Tibial artery (tissue), 4 donors: ENCODE measurements around the gene ADCYAP1.

ENCODE experiments used
- DNase-seq, 2 donors: peaks; one replicate each; pipeline ENCODE4 v3.0.0-alpha.2; 2019
- H3K27ac ChIP-seq, 2 donors: fragments of 200-600 bp; sonication (generic) in 1 of 2; 1 replicate in 1 of 2; 2 replicates in 1 of 2; pipeline ENCODE4 v1.5.1; 2018 to 2019; ENCODE audit warnings: mild to moderate bottlenecking in 1 of 2
- H3K27me3 ChIP-seq, 2 donors: fragments of 200-600 bp; sonication (generic) in 1 of 2; one replicate each; pipeline versions ENCODE4 v1.5.1 to v1.6.0; 2016 to 2019
- H3K36me3 ChIP-seq, 3 donors: fragments of 200-600 bp; sonication (generic) in 2 of 3; one replicate each; pipeline ENCODE4 v1.5.1; 2016 to 2019; ENCODE audit warnings: mild to moderate bottlenecking in 2 of 3
- H3K4me1 ChIP-seq, 4 donors: fragments of 200-600 bp; sonication (generic) in 2 of 4; 1 replicate in 3 of 4; 2 replicates in 1 of 4; pipeline ENCODE4 v1.5.1; 2016 to 2019
- H3K4me3 ChIP-seq, 2 donors: fragments of 200-600 bp; sonication (generic) in 1 of 2; 1 replicate in 1 of 2; 2 replicates in 1 of 2; pipeline ENCODE4 v1.5.1; 2018 to 2019; ENCODE audit warnings: mild to moderate bottlenecking in 2 of 2
- H3K9me3 ChIP-seq, 3 donors: fragments of 200-600 bp; sonication (generic) in 1 of 3; one replicate each; pipeline ENCODE4 v1.5.1; 2016 to 2019
- CTCF ChIP-seq, 2 experiments: fragments of 200-600 bp in 1 of 2; fragments of 450-650 bp in 1 of 2; IDR thresholded peaks; one replicate each; pipeline ENCODE4 v1.5.1; 2017 to 2019; ENCODE audit warnings: antibody characterized with exemption in 2 of 2, mild to moderate bottlenecking in 1 of 2, moderate library complexity in 1 of 2
- intact Hi-C: fragments of 100-400 bp; cut with DNase I; formaldehyde crosslinking; loops from one replicate; pipeline ENCODE4 v1.15.0; 2023; ENCODE audit warnings: low total_unique reads

Gene ADCYAP1

GRCh38 chr18:907115-907884 lies 2.6 kb downstream of the ADCYAP1 start:
- intact Hi-C loops = no loop called here
- no peak for TF ChIP-seq CTCF (IDR thresholded peaks at IDR 0.05)
- Histone ChIP-seq H3K9me3 (no peaks in the 10 kb centered on the region), H3K36me3 (no peaks in the 10 kb centered on the region), H3K4me3 (peak overlapping the region; percentile 40 to 56), H3K27ac (no peak overlapping the region), H3K4me1 (peaks cover 0 to 52% (median 44%) of the 10 kb centered on the region in 4 donors), H3K27me3 (peaks cover 8 to 87% of the 10 kb centered on the region in 2 donors)
- no peak for DNase-seq

- no peak for DNase-seq
- TF ChIP-seq CTCF (IDR thresholded peaks at IDR 0.05) = no peak
- Histone ChIP-seq H3K4me3 (peak overlapping the region; percentile 40 to 56), H3K4me1 (peaks cover 0 to 52% (median 44%) of the 10 kb centered on the region in 4 donors), H3K27ac (no peak overlapping the region), H3K36me3 (no peaks in the 10 kb centered on the region), H3K27me3 (peaks cover 8 to 79% of the 10 kb centered on the region in 2 donors), H3K9me3 (no peaks in the 10 kb centered on the region)
- intact Hi-C loops = no loop called here
These were observed 3.5 kb downstream of the ADCYAP1 start for GRCh38 chr18:907885-908757.

- DNase-seq = no peak
- Histone ChIP-seq H3K9me3 (no peaks in the 10 kb centered on the region), H3K4me1 (peaks cover 0 to 52% (median 44%) of the 10 kb centered on the region in 4 donors), H3K27me3 (peaks cover 8 to 70% of the 10 kb centered on the region in 2 donors), H3K4me3 (peak overlapping the region; percentile 40 to 56), H3K27ac (no peak overlapping the region), H3K36me3 (no peaks in the 10 kb centered on the region)
- TF ChIP-seq CTCF (IDR thresholded peaks at IDR 0.05) = no peak
- intact Hi-C loops = no loop called here
These were observed 4.4 kb downstream of the ADCYAP1 start for GRCh38 chr18:908758-909724.

GRCh38 chr18:910247-910646 lies 5.6 kb downstream of the ADCYAP1 start:
- H3K36me3 ChIP-seq = no peaks in the 10 kb centered on the region
- peaks cover 0 to 43% (median 40%) of the 10 kb centered on the region in 4 donors for H3K4me1 ChIP-seq
- peaks cover 8 to 58% of the 10 kb centered on the region in 2 donors for H3K27me3 ChIP-seq
- DNase-seq = no peak
- no peaks in the 10 kb centered on the region for H3K9me3 ChIP-seq
- H3K27ac ChIP-seq = no peak overlapping the region
- TF ChIP-seq CTCF (IDR thresholded peaks at IDR 0.05) = no peak
- H3K4me3 ChIP-seq = no peak overlapping the region
- intact Hi-C loops = no loop called here

- no peak overlapping the region for H3K4me3 ChIP-seq
- H3K36me3 ChIP-seq = no peaks in the 10 kb centered on the region
- no peak overlapping the region for H3K27ac ChIP-seq
- DNase-seq = no peak
- peaks cover 8 to 50% of the 10 kb centered on the region in 2 donors for H3K27me3 ChIP-seq
- H3K4me1 ChIP-seq = peaks cover 0 to 35% (median 33%) of the 10 kb centered on the region in 4 donors
- no peak for TF ChIP-seq CTCF (IDR thresholded peaks at IDR 0.05)
- intact Hi-C loops = no loop called here
- H3K9me3 ChIP-seq = no peaks in the 10 kb centered on the region
These were observed 6.4 kb downstream of the ADCYAP1 start for GRCh38 chr18:911025-911424.
